Liver (tissue), 9 donors: ENCODE data around the gene FRMPD1. TPM values are rescaled to one million over a fixed set of nuclear protein-coding genes. Genes with fewer than 3 reads are reported as not detected.

Experiments used
- DNase-seq: peaks from one replicate; pipeline ENCODE4 v3.0.0-alpha.2; 2017; ENCODE audit warnings: low spot score
- H3K27ac ChIP-seq, 2 donors: one replicate each; pipeline ENCODE4 v1.7.0; 2013; ENCODE audit warnings: inconsistent platforms in 2 of 2, low read length in 2 of 2, control low read depth in 1 of 2, low read depth in 1 of 2, mild to moderate bottlenecking in 1 of 2
- H3K27me3 ChIP-seq, 4 donors: one replicate each; pipeline versions ENCODE4 v1.6.1 to v1.7.0; 2013; ENCODE audit warnings: low read length in 3 of 4, inconsistent platforms in 1 of 4, mild to moderate bottlenecking in 1 of 4, moderate library complexity in 1 of 4; ENCODE audit not compliant: control insufficient read depth in 4 of 4, insufficient read depth in 4 of 4
- H3K36me3 ChIP-seq, 4 donors: one replicate each; pipeline versions ENCODE4 v1.6.1 to v1.7.0; 2013; ENCODE audit warnings: low read length in 3 of 4, mild to moderate bottlenecking in 3 of 4, low read depth in 1 of 4, moderate library complexity in 1 of 4; ENCODE audit not compliant: control insufficient read depth in 4 of 4, insufficient read depth in 3 of 4
- H3K4me1 ChIP-seq, 4 donors: one replicate each; pipeline versions ENCODE4 v1.6.1 to v1.7.0; 2013; ENCODE audit warnings: low read length in 3 of 4, mild to moderate bottlenecking in 3 of 4, moderate library complexity in 1 of 4; ENCODE audit not compliant: control insufficient read depth in 4 of 4, insufficient read depth in 4 of 4
- H3K4me3 ChIP-seq, 3 donors: one replicate each; pipeline versions ENCODE4 v1.6.1 to v1.7.0; 2013; ENCODE audit warnings: low read length in 3 of 3, control low read depth in 1 of 3, low read depth in 1 of 3, mild to moderate bottlenecking in 1 of 3
- H3K9ac ChIP-seq, 2 donors: one replicate each; pipeline ENCODE4 v1.7.0; 2013; ENCODE audit warnings: low read length in 2 of 2, mild to moderate bottlenecking in 2 of 2, moderate library complexity in 2 of 2, control low read depth in 1 of 2, low read depth in 1 of 2
- H3K9me3 ChIP-seq, 4 donors: one replicate each; pipeline versions ENCODE4 v1.6.1 to v1.7.0; 2013; ENCODE audit warnings: low read length in 3 of 4; ENCODE audit not compliant: control insufficient read depth in 4 of 4
- ATF3 ChIP-seq: IDR thresholded peaks from 2 replicates; pipeline ENCODE4 v1.6.1; 2016; ENCODE audit warnings: antibody characterized with exemption
- CTCF ChIP-seq: fragments of 150-350 bp; IDR thresholded peaks from 2 replicates; pipeline ENCODE4 v1.5.1; 2017; ENCODE audit warnings: improper control_type of control experiment, low read depth, low read length; ENCODE audit not compliant: missing input control
- FOXA1 ChIP-seq: IDR thresholded peaks from 2 replicates; pipeline ENCODE4 v1.6.1; 2016; ENCODE audit warnings: antibody characterized with exemption
- HNF4A ChIP-seq, 2 donors: conservative IDR thresholded peaks; 2 replicates each; pipeline ENCODE4 v1.6.1; 2016; ENCODE audit warnings: antibody characterized with exemption in 2 of 2, mild to moderate bottlenecking in 2 of 2
- JUND ChIP-seq, 2 donors: IDR thresholded peaks; 2 replicates each; pipeline ENCODE4 v1.6.1; 2016; ENCODE audit warnings: antibody characterized with exemption in 2 of 2
- MAX ChIP-seq: IDR thresholded peaks from 2 replicates; pipeline ENCODE4 v1.6.1; 2016; ENCODE audit warnings: antibody characterized with exemption
- NR2F2 ChIP-seq: IDR thresholded peaks from 2 replicates; pipeline ENCODE4 v1.6.1; 2016; ENCODE audit warnings: antibody characterized with exemption
- RAD21 ChIP-seq, 2 donors: IDR thresholded peaks; 2 replicates each; pipeline ENCODE4 v1.6.1; 2016; ENCODE audit warnings: antibody characterized with exemption in 2 of 2, mild to moderate bottlenecking in 2 of 2
- SP1 ChIP-seq: IDR thresholded peaks from 2 replicates; pipeline ENCODE4 v1.6.1; 2018; ENCODE audit warnings: antibody characterized with exemption, mild to moderate bottlenecking
- TAF1 ChIP-seq: conservative IDR thresholded peaks from 2 replicates; pipeline ENCODE4 v1.6.1; 2016; ENCODE audit warnings: antibody characterized with exemption, mild to moderate bottlenecking
- YY1 ChIP-seq: IDR thresholded peaks from 2 replicates; pipeline ENCODE4 v1.6.1; 2016; ENCODE audit warnings: antibody characterized with exemption, mild to moderate bottlenecking
- WGBS: extraction: QIAGEN DNeasy Blood & Tissue Kit; methylation state at CpG from one replicate; pipeline ENCODE4 v1.1.7; 2013; 5-methylcytosine and 5-hydroxymethylcytosine counted together
- polyA plus RNA-seq, 2 donors: library from polyadenylated mRNA; stranded (reverse) in 1 of 2; unstranded in 1 of 2; fragments of 200-250 nt in 1 of 2; fragments of >200 nt in 1 of 2; fragmentation: Nextera tagmentation in 1 of 2; extraction: Ambion mirVana in 1 of 2; gene quantifications; one replicate each; pipeline versions ENCODE4 v1.2.1 to v1.2.3, GENCODE V29; 2013 to 2015
- total RNA-seq, 2 donors: library from RNA; depleted of rRNA; stranded (reverse); fragments of >200 nt; gene quantifications; one replicate each; pipeline ENCODE4 v1.2.3, GENCODE V29; 2014
- donor health status: healthy.
- donor health status: healthy.
- donor health status: healthy.
- donor health status: healthy.
- donor health status: healthy.

FRMPD1 gene
- total and polyA plus RNA-seq, 4 donors, result 0.06 to 1.8 (median 0.17) TPM

- no peaks in the 10 kb centered on the region for H3K4me1 ChIP-seq
- H3K9ac ChIP-seq, result no peak overlapping the region
- H3K9me3 ChIP-seq, result no peaks in the 10 kb centered on the region
- no peaks in the 10 kb centered on the region for H3K36me3 ChIP-seq
- no peak for DNase-seq
- WGBS, result 87% methylated on average over 9 of the region's 9 CpGs
- H3K27me3 ChIP-seq, result no peaks in the 10 kb centered on the region
- H3K4me3 ChIP-seq, result no peak overlapping the region
- H3K27ac ChIP-seq, result no peak overlapping the region
- TF ChIP-seq SP1, result no peak
- TF ChIP-seq ATF3, result no peak
- no peak for TF ChIP-seq TAF1
- no peak for TF ChIP-seq NR2F2
- TF ChIP-seq YY1, result no peak
- no peak for TF ChIP-seq RAD21 (IDR thresholded peaks at IDR 0.05)
- TF ChIP-seq MAX, result no peak
- TF ChIP-seq FOXA1, result no peak
Measured at GRCh38 chr9:37729499-37729898, 78.7 kb downstream of the FRMPD1 start.

GRCh38 chr9:37730256-37730655, 79.5 kb downstream of the FRMPD1 start:
- Histone ChIP-seq H3K4me3 (no peak overlapping the region), H3K27me3 (no peaks in the 10 kb centered on the region), H3K9ac (no peak overlapping the region), H3K36me3 (no peaks in the 10 kb centered on the region), H3K27ac (no peak overlapping the region), H3K4me1 (no peaks in the 10 kb centered on the region), H3K9me3 (no peaks in the 10 kb centered on the region)
- no peak for DNase-seq
- 83% methylated on average over 3 of the region's 3 CpGs for WGBS
- TF ChIP-seq CTCF (no peak), HNF4A (conservative IDR thresholded peaks at IDR 0.05) (no peak), TAF1 (no peak), YY1 (no peak)

GRCh38 chr9:37730839-37731238, 80.1 kb downstream of the FRMPD1 start:
- DNase-seq, result no peak
- H3K36me3 ChIP-seq, result no peaks in the 10 kb centered on the region
- WGBS, result 70% methylated on average over 5 of the region's 5 CpGs
- H3K27me3 ChIP-seq, result no peaks in the 10 kb centered on the region
- no peak overlapping the region for H3K27ac ChIP-seq
- H3K9me3 ChIP-seq, result no peaks in the 10 kb centered on the region
- H3K4me3 ChIP-seq, result no peak overlapping the region
- no peak overlapping the region for H3K9ac ChIP-seq
- TF ChIP-seq ATF3 (no peak), JUND (IDR thresholded peaks at IDR 0.05) (no peak), TAF1 (no peak), FOXA1 (no peak)
- no peaks in the 10 kb centered on the region for H3K4me1 ChIP-seq
